Measurements from ENCODE around the gene PMM1.
A peak's percentile ranks its signal among the peaks of the same experiment; 100 is the strongest.
"Not testable (repeated sequence)": the region's sequence is repeated elsewhere in the genome, so short reads cannot be mapped to it uniquely, and the experiment has no call there.

Gene PMM1

GRCh38 chr22:41589391-41590241, at the start of gene PMM1:
Gene PMM1 (minus strand): TSS chr22:41589840. CDS start chr22:41589805, 35 bp downstream.
- peak; percentile 100 for DNase-seq (ENCODE audit: low spot score)

- no peak for DNase-seq (ENCODE audit: low spot score)
Observed at GRCh38 chr22:41638748-41639147, 49.1 kb upstream of the PMM1 start.

- no peak for DNase-seq (ENCODE audit: low spot score)
Observed at GRCh38 chr22:41638124-41638523, 48.5 kb upstream of the PMM1 start.

GRCh38 chr22:41637623-41638022, 48.0 kb upstream of the PMM1 start:
- not testable (repeated sequence) for DNase-seq (ENCODE audit: low spot score)

GRCh38 chr22:41636467-41636866, 46.8 kb upstream of the PMM1 start:
- DNase-seq (ENCODE audit: low spot score) = peak; percentile 44

- DNase-seq (ENCODE audit: low spot score) = not testable (repeated sequence)
Observed at GRCh38 chr22:41634610-41635009, 45.0 kb upstream of the PMM1 start.

- not testable (repeated sequence) for DNase-seq (ENCODE audit: low spot score)
Observed at GRCh38 chr22:41631615-41632014, 42.0 kb upstream of the PMM1 start.

GRCh38 chr22:41631115-41631514, 41.5 kb upstream of the PMM1 start:
- not testable (repeated sequence) for DNase-seq (ENCODE audit: low spot score)

- no peak for DNase-seq (ENCODE audit: low spot score)
Observed at GRCh38 chr22:41625577-41625976, 35.9 kb upstream of the PMM1 start.

GRCh38 chr22:41621911-41622179, 32.2 kb upstream of the PMM1 start:
- no peak for DNase-seq (ENCODE audit: low spot score)

GRCh38 chr22:41621099-41621910, 31.7 kb upstream of the PMM1 start, which contains the start of gene XRCC6:
Gene XRCC6 (plus strand): TSS chr22:41621295. CDS start chr22:41622005, 710 bp downstream.
- peak; percentile 100 for DNase-seq (ENCODE audit: low spot score)

GRCh38 chr22:41620589-41621098, 31.0 kb upstream of the PMM1 start, which contains the start of gene DESI1:
Gene DESI1 (minus strand): TSS chr22:41621043. CDS start chr22:41620839, 204 bp downstream.
- DNase-seq (ENCODE audit: low spot score) = peak; percentile 27

- DNase-seq (ENCODE audit: low spot score) = peak; percentile 11
Observed at GRCh38 chr22:41619979-41620588, 30.4 kb upstream of the PMM1 start.

GRCh38 chr22:41613456-41613855, 23.8 kb upstream of the PMM1 start:
- DNase-seq (ENCODE audit: low spot score) = no peak

GRCh38 chr22:41612603-41613306, 23.1 kb upstream of the PMM1 start:
- DNase-seq (ENCODE audit: low spot score) = no peak

- DNase-seq (ENCODE audit: low spot score) = no peak
Observed at GRCh38 chr22:41608386-41608785, 18.7 kb upstream of the PMM1 start.

GRCh38 chr22:41603873-41604332, 14.3 kb upstream of the PMM1 start:
- DNase-seq (ENCODE audit: low spot score) = no peak

GRCh38 chr22:41600976-41601375, 11.3 kb upstream of the PMM1 start:
- DNase-seq (ENCODE audit: low spot score) = no peak

- no peak for DNase-seq (ENCODE audit: low spot score)
Observed at GRCh38 chr22:41598891-41599635, 9.4 kb upstream of the PMM1 start.

- peak; percentile 86 for DNase-seq (ENCODE audit: low spot score)
Observed at GRCh38 chr22:41598081-41598480, 8.4 kb upstream of the PMM1 start.

GRCh38 chr22:41597635-41597953, 8.0 kb upstream of the PMM1 start:
- no peak for DNase-seq (ENCODE audit: low spot score)
